ENCODE measurements around the gene TTLL11.

GRCh38 chr9:121824651-121825030 is 268.5 kb downstream of the TTLL11 start:
- TF ChIP-seq, protein P1, sequence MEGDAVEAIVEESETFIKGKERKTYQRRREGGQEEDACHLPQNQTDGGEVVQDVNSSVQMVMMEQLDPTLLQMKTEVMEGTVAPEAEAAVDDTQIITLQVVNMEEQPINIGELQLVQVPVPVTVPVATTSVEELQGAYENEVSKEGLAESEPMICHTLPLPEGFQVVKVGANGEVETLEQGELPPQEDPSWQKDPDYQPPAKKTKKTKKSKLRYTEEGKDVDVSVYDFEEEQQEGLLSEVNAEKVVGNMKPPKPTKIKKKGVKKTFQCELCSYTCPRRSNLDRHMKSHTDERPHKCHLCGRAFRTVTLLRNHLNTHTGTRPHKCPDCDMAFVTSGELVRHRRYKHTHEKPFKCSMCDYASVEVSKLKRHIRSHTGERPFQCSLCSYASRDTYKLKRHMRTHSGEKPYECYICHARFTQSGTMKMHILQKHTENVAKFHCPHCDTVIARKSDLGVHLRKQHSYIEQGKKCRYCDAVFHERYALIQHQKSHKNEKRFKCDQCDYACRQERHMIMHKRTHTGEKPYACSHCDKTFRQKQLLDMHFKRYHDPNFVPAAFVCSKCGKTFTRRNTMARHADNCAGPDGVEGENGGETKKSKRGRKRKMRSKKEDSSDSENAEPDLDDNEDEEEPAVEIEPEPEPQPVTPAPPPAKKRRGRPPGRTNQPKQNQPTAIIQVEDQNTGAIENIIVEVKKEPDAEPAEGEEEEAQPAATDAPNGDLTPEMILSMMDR (conservative IDR thresholded peaks at IDR 0.05; ENCODE audit: low read length): peak; percentile 53
- no peak for TF ChIP-seq EZH2phosphoT487 (IDR thresholded peaks at IDR 0.05; ENCODE audit: borderline replicate concordance)

All from Loucy (cell line).